SK-N-SH treated with all-trans-retinoic acid at 6 μM for 48 hours (cell line): ENCODE measurements around the gene ERP44.

Source experiments
- CSDC2 ChIP-seq: fragments of 250-450 bp; sonication (Bioruptor Pico); IDR thresholded peaks from 2 replicates; pipeline ENCODE4 v1.5.0; 2020; ENCODE audit warnings: mild to moderate bottlenecking, moderate library complexity
- GLIS3 ChIP-seq: fragments of 250-450 bp; sonication (Bioruptor Pico); IDR thresholded peaks from 2 replicates; pipeline ENCODE4 v1.5.0; 2020; ENCODE audit warnings: mild to moderate bottlenecking, moderate library complexity
- RARB ChIP-seq: fragments of 250-450 bp; sonication (Bioruptor Pico); IDR thresholded peaks from 2 replicates; pipeline ENCODE4 v1.8.0; 2021; ENCODE audit warnings: mild to moderate bottlenecking, moderate library complexity
- TCF4 ChIP-seq: fragments of 250-450 bp; sonication (Bioruptor Pico); IDR thresholded peaks from 2 replicates; pipeline ENCODE4 v1.8.0; 2021; ENCODE audit warnings: mild to moderate bottlenecking, moderate library complexity, borderline replicate concordance
- ZFP3 ChIP-seq: fragments of 250-450 bp; sonication (Bioruptor Pico); IDR thresholded peaks from 2 replicates; pipeline ENCODE4 v1.5.0; 2020; ENCODE audit warnings: mild to moderate bottlenecking, moderate library complexity
- ZFP30 ChIP-seq: fragments of 450-650 bp; formaldehyde crosslinking; IDR thresholded peaks from 2 replicates; pipeline ENCODE4 v1.5.0; 2022; ENCODE audit warnings: mild to moderate bottlenecking, moderate library complexity
- TF ChIP-seq, protein P1 (sequence below): fragments of 250-450 bp; sonication (Bioruptor Pico); IDR thresholded peaks from 2 replicates; pipeline ENCODE4 v1.5.1; 2020; ENCODE audit warnings: low read depth, mild to moderate bottlenecking, moderate library complexity

DNA sequence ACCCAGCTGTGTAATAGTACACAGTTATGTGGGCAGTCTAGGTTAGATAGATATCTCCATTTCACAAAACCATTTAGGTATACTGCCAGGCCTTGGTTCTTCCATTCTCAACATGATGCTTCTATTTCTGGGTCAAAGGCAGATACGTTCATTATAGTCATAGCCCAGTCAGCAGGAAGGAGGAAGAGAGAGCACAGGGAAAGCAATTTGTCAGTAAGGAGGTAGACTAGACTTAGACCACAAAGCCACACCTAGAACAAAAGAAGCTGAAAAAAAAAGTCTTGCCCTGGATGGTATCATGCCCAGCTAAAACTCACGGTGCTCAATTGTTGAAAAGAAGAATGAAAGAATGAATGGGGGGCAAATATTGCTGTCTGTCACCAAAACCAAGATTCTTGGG, 7.8 kb upstream of the ERP44 start:
- TF ChIP-seq TCF4 (CRISPR knock-in tag) = no peak
- TF ChIP-seq RARB (CRISPR knock-in tag) = no peak
- TF ChIP-seq GLIS3 (CRISPR knock-in tag) = no peak
- TF ChIP-seq ZFP3 (CRISPR knock-in tag) = no peak
- no peak for TF ChIP-seq CSDC2 (CRISPR knock-in tag)
- TF ChIP-seq, protein P1, sequence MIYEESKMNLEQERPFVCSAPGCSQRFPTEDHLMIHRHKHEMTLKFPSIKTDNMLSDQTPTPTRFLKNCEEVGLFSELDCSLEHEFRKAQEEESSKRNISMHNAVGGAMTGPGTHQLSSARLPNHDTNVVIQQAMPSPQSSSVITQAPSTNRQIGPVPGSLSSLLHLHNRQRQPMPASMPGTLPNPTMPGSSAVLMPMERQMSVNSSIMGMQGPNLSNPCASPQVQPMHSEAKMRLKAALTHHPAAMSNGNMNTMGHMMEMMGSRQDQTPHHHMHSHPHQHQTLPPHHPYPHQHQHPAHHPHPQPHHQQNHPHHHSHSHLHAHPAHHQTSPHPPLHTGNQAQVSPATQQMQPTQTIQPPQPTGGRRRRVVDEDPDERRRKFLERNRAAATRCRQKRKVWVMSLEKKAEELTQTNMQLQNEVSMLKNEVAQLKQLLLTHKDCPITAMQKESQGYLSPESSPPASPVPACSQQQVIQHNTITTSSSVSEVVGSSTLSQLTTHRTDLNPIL (CRISPR knock-in tag) = no peak
- TF ChIP-seq ZFP30 (CRISPR knock-in tag) = no peak
